DND-41 (cell line): ENCODE results near the gene COL4A2.

ENCODE experiments used
- CTCF ChIP-seq: IDR thresholded peaks from 2 replicates; pipeline ENCODE4 v1.5.1; 2012; ENCODE audit warnings: borderline replicate concordance, low read length, moderate library complexity, mild to moderate bottlenecking; ENCODE audit not compliant: poor library complexity, severe bottlenecking; ENCODE audit errors: extremely low read depth
- EZH2 ChIP-seq: IDR thresholded peaks from 3 replicates; pipeline ENCODE4 v1.6.1; 2012; ENCODE audit warnings: borderline replicate concordance, low read depth, mild to moderate bottlenecking, moderate library complexity, low read length, inconsistent platforms; ENCODE audit not compliant: severe bottlenecking

GRCh38 chr13:110301606-110302553 is 5.2 kb upstream of the COL4A2 start:
- TF ChIP-seq CTCF (no peak), EZH2 (no peak)
